NCI-H226 (cell line): Measurements from ENCODE around the gene RPLP2.
A peak's percentile ranks its signal among the peaks of the same experiment; 100 is the strongest.

Experiments used
- DNase-seq: peaks from one replicate; pipeline ENCODE4 v3.0.0-alpha.2; 2015

RPLP2 gene

GRCh38 chr11:825366-826226, 15.8 kb downstream of the RPLP2 start:
- DNase-seq = no peak

- DNase-seq = no peak
Observed at GRCh38 chr11:826227-826621, 16.5 kb downstream of the RPLP2 start.

DNA sequence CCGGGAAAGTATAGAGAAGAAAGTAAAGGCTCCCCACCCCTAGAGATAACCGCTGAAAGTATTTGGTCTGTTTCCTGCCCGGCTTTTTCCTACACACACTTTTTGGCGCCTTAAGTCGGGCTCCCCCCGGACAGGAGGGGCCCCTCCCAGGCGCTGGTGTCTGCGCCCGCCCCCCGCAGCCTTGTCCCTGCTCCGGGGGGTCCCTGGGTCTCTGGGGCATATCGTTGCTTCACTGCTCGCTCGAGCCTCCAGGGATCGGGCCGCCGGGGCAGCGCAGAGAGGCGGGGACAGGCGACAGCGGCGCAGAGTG, 17.0 kb downstream of the RPLP2 start:
- DNase-seq = no peak

DNA sequence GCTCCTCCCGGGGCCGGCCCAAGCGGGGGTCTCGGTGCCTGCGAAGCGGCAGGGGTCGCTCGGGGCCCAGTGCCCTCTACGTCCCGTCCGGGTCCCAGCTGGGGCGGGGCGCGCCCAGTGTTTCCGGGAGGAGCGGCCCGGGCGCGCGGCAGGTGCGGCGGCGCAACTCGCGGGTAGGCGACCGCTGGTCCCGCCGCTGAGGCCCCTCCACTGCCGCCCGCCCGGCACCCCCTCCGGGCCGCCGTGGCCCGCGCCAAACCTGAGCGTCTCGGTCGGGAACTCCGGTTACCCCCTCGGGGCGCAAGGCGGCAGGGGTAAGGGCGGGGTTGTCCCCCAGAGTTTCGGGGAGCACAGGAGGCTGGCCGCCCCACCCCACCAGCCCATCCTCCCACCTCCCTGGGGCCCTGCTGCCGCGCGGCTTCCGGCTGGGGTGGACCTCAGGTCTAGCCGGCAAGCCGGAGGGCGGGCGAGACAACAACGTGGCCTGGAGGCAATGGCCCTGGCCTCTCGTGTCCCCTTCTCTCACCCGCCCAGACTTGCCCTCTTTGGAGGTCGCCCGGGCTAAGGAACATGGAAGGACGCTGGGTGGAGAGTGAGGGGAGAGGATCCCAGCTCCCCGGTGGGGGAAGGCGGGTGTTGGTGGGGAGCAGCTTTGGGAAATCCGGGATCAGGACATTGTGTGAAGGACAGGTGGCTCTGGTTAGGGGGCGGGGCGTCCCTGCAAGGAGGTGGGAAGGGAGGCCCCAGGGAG, 17.6 kb downstream of the RPLP2 start:
- DNase-seq = no peak

GRCh38 chr11:827897-828192, 18.1 kb downstream of the RPLP2 start, which contains the start of gene CRACR2B:
Gene CRACR2B, plus strand, starts transcription at chr11:827919. Its CDS starts 689 bp downstream, at chr11:828608.
- DNase-seq = no peak

- no peak for DNase-seq
Observed at GRCh38 chr11:828506-829175, 18.9 kb downstream of the RPLP2 start.

DNA sequence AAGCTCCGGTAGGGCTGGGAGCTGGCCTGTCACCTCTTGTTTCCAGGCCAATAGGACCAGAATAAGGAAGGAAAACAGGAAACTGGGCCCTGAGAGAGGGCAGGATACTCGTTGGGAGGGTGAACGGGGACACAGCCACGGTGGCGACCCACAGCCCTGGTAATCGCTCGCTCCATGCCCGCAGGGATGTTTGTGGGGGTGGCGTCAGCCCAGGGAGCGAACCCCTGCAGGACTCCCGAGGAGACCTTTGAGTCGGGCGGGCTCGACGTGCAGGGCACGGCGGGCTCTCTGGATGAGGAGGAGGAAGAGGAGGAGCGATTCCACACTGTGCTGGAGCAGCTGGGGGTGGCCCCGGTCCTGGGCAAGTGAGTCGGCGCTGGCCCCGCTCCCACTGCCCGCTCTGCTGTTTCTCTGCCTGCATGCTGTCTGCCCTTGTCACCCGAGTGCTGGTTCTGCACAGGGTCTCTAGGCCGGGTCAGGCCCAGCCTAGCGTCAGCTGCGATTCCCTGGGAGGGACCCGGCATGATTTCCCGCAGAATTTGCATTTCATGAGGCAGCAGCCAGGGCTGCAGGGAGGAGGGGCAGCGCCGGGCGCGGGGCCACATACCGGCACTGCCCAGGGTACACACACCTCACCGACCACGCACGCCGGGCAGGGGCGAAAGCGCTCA, 19.5 kb downstream of the RPLP2 start:
- no peak for DNase-seq

DNA sequence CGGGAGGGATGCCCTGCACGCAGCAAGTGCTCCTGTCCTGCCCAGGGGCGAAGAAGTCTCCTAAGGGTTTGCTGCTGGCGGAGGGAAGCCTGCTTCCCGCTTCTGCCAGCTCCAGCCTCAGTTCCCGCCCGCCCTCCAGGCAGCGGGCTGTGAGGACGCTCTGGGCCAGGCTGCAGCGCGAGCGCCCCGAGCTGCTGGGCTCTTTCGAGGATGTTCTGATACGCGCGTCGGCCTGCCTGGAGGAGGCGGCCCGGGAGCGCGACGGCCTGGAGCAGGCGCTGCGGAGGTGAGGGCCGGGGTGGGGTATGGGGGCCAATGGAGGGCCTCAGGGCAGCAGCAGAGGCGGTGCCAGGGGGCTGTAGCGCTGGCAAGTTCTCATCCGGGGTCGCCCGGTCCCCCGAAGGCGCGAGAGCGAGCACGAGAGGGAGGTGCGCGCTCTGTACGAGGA, 20.1 kb downstream of the RPLP2 start:
- no peak for DNase-seq

GRCh38 chr11:830295-831117, 20.7 kb downstream of the RPLP2 start:
- DNase-seq = no peak

GRCh38 chr11:831118-831864, 21.5 kb downstream of the RPLP2 start:
- no peak for DNase-seq

DNA sequence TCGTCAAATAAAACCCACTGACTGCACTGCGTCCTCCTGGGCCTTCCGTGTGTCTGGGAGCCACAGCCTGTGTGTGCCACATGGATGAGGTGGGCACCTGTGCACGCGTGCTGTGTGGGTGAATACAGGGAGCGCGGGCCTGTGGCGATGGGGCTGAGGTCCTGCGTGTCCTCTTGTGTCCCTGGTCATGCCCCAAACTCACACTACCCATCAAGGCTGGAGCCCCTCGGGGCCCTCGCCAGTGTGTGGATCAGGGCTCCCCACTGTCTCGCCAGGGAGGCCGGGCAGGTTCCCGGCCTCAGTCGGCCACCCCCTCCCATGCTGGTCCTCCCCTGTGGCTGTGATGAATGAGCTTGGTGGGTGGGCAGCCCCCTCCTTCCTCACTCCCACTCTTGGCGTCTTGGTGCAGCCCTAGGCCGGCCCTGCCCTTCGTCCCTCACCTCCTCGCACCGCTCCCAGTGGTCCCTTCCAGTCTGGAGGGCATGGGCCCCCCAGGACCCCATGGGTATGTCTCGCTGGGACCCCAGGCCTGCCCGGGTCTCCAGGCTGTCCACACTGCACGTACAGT, 22.3 kb downstream of the RPLP2 start:
- no peak for DNase-seq

GRCh38 chr11:832529-833113, 22.9 kb downstream of the RPLP2 start, which contains the start of gene CD151:
Gene CD151, plus strand, starts transcription at chr11:832952. Its CDS starts 3,118 bp downstream, at chr11:836070.
- peak; percentile 61 for DNase-seq

DNA sequence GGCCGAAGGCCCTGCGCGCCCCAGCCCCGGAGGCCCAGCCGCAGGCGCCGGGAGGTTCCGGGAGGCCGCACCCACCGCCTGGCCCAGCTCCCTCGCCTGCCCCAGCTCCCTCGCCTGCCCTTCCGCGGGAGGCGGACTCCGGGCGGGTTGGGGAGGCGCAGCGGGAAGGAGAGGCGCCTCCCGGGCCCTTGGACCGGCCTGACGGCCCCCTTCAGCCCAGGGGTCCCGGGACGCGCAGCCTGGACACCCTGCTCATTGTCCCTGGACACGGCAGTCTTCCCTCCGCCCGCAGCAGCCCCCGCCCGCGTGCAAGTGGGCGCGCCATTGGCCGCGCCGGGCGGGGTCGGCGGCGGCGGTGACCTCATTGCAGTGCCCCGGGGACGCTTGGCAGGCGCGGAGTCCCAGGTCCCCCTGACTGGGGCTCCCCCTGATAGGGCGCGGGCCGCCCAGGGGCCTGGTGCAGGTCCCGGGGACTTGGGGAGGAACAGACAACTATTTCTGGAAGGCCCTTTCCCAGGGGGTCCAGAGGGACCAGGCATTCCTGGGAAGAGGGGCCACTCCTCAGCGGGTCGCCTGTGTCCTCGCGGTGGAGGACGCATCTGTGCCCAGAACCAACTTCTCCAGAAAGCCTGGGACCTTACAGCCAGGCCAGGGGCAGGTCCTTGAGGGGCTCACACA, 23.5 kb downstream of the RPLP2 start:
- peak; percentile 46 for DNase-seq

- DNase-seq = no peak
Observed at GRCh38 chr11:833849-834311, 24.1 kb downstream of the RPLP2 start.

DNA sequence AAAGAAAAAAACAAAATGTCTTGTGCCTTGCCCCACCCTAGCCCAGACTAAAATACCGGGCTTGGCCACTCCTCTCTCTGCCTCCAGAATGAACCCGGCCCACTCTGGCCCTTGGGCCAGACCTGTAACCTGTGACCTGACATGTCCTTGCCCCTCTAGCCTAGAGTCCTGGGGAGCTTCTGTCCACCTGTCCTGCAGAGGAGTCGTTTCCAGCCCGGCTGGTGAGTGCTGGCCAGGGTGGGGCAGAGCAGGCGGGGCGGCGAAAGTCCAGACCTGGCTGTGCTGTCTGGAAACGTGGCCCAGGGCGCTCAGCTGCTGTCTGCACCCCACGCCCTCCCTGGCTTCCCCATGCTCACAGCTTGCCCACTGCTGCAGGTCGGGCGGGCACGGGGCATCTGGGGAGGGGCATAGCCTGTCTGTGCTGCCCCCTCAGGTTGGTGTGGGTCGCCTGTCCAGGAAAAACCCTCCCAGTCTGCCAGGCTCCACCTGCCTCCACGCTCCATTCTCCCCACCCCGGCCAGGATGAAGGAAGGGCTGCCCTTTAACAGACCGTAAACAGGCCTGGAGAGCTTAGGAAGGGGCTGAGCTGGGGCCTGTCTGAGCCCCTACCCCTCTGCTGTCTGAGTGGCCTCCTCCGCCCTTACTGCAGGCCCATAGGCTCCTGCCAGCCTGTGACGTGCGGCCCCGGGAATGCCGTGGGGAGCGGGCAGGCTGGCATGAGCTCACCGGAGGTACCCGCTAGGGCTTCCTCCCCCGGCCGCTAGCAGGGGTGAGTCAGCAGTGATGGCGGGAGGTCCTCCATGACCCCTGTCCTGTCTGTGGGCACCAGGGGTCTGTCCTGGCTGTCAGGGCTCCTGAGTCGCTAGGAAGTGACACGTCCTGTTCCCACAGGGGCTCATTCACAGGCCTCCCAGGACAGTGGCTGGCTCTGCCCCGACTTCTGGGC, 24.9 kb downstream of the RPLP2 start:
- DNase-seq = peak; percentile 99

DNA sequence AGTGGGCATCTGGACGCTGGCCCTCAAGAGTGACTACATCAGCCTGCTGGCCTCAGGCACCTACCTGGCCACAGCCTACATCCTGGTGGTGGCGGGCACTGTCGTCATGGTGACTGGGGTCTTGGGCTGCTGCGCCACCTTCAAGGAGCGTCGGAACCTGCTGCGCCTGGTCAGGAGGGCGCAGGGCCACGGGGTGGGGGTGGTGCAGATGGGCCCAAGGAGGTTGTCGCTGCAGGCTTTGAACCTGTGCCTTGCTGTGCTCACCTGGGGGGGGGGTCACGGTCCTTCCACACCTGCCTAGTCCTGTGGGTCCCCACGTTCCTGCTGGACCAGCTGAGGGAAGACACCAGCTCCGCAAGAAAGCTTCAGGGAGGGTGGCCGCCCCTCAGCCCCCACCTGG, 26.5 kb downstream of the RPLP2 start:
- DNase-seq = no peak

DNA sequence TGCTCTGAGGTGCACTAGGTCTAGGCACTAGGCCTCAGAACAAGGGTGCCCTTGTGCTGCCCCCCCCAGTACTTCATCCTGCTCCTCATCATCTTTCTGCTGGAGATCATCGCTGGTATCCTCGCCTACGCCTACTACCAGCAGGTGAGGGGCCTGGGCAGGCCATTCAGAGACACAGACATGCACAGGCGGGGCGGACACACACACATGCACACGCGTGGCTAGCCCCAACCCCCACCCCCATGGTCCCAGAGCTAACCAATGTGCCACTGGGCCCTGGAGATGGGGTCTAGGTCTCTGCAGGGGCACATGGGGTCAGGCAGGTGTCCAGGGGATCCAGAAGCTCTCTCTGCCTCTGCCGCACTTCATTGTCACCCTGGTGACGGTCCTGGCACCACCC, 26.9 kb downstream of the RPLP2 start:
- DNase-seq = no peak

DNA sequence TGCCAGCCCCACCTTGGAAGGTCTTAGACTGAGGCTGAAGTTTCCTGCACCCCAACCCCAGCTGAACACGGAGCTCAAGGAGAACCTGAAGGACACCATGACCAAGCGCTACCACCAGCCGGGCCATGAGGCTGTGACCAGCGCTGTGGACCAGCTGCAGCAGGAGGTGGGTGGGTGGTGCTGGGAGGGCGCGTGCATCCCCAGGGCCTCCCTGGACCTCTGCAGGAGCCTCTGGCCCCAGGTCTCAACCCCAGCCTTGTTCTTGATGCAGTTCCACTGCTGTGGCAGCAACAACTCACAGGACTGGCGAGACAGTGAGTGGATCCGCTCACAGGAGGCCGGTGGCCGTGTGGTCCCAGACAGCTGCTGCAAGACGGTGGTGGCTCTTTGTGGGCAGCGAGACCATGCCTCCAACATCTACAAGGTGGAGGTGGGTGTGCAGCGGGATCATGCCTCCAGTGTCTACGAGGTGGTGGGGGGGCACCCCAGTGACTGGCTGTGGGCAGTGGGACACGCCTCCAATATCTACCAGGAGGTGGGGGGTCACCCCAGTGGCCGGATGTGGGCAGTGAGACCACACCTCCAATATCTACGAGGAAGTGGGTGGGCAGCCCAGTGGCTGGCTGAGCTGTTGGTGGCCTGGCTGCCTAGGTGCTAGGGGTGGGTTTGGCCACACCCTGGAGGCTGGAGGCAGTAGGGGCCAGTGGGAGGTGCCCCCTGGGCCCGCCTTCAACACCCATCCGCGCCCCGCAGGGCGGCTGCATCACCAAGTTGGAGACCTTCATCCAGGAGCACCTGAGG, 27.6 kb downstream of the RPLP2 start:
- peak; percentile 32 for DNase-seq
